Pulmonary artery endothelial cell (primary cell): ENCODE measurements around the gene NPRL2. TPM values are rescaled to one million over a fixed set of nuclear protein-coding genes. Genes with fewer than 3 reads are reported as not detected.

Experiments
- DNase-seq: peaks from one replicate; pipeline ENCODE4 v3.0.0-alpha.2; 2011; ENCODE audit warnings: low read depth, low spot score
- total RNA-seq: library from RNA; depleted of rRNA; stranded (reverse); fragments of >200 nt; gene quantifications from 2 replicates; pipeline ENCODE4 v1.2.3, GENCODE V29; 2014

NPRL2 gene
- 19.9 and 20.1 TPM in 2 replicates for total RNA-seq

DNA sequence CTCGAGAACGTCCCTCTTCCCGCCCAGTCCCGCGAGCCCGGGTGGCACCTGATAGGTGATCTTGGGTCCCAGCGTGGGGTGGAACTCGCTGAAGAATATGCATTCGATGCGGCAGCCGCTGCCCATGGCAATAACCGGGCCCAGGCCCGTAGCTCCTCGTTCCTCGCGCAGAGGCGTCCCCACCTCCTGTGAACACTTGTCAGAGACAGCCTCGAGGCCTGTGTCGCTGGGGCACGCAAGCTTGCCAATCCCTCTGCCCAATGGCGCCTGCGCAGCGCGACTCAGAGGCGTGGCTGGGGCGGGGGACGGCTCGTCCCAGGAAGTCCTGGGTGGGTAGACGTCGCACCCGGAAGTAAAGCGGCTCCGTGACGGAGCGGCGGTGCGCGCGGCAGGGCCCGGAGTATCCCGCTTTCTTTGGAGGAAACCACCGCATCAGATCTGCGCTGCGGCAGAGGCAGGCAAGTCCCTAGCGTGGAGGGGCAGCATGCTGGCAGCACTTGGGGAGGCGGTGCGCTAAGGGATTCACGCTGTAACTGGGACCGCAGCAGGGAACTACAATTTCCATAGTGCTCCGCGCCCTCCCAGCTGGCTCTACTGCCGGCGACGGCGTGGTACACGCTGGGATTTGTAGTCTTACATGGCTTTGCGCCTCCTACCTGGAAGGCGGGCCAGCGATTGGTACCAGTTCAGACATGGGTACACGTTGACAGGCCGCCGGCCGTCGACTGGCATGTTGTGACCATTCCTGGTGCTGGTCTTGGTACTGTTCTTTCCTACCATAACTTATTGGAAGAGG is at the start of gene NPRL2, which contains the start of gene CYB561D2:
Gene NPRL2, minus strand, starts transcription at position 249 of the 796 bp plus-strand sequence. Its CDS starts 123 bp downstream, at position 126.
Gene CYB561D2, plus strand, starts transcription at position 336 of the 796 bp plus-strand sequence. CDS start 572 bp downstream, outside the sequence.
- peak; percentile 72 for DNase-seq

DNA sequence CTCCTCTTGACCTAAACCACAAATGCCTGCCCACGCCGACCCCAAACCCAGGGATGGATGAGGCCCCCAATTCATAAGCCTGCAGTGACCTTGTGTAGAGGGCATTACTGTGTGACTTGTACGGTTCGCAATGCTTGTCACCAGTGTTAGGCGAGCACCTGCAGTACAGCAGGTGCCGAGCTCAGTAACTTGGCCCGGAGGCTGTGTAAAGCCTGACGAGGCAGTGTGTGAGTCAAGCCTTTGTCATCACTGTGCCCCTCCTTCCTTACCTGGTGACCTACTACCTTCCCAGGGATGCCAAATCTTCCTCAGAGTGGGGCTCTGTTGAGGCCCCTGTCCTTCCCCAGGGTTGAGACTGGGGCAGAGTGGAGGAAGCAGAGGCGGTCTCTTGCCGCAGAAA is 45.9 kb upstream of the NPRL2 start:
- no peak for DNase-seq

DNA sequence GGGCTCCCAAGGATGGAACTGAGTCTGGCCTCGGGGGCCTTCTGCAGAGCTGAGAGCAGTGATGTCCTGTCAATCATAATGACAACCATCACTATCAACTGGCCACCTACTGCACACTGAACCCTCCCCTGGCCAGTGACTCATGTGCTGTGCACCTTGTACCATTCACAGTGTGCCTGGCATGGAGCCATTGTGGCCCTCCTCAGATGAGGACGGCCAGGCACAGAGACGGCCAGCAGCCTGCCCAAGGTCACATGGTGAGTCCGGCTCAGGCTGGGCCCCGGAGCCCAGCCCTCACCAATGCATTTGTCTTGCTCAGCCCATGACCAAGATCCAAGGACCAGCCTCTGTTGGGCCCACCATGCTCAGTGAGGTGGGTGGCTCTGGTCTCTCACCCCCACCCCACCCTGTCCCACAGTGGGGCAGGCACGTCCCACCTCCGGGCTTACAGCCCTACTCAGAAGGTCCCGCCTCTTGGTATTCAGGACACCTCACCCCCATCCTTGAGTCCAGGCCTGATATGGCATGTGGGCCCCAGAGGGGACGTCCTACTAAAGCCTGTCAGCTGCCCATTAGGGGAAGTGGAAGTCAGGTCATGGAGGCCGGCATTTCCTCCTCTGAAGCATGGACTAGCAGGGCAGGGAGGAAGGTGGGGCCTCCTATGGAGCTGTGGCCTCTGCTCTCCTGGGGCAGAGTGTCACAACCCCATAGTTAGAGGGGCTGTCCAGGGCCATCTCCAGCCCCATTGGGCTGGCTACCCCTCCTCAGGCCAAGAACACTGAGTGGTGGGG is 44.7 kb upstream of the NPRL2 start:
- DNase-seq, result no peak

DNA sequence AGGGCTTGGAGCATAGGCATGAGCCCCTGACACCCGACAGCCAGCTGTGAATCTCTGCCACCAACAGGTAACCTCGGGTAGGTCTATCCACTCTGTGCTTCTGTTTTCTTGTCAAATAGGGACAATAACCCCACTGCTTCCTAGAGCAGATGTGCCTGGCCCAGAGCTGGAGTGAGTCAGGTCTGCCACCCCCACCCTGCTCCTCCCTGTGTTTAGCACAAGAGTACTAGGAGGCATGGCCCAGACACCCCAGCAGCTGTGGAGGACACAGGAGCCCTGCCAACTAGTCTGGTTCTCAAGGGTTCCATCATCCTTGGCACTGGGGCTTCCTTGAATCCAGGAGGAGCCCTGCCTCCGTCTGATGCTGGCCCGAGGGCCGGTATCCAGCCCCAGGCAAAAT is 42.5 kb upstream of the NPRL2 start:
- no peak for DNase-seq

DNA sequence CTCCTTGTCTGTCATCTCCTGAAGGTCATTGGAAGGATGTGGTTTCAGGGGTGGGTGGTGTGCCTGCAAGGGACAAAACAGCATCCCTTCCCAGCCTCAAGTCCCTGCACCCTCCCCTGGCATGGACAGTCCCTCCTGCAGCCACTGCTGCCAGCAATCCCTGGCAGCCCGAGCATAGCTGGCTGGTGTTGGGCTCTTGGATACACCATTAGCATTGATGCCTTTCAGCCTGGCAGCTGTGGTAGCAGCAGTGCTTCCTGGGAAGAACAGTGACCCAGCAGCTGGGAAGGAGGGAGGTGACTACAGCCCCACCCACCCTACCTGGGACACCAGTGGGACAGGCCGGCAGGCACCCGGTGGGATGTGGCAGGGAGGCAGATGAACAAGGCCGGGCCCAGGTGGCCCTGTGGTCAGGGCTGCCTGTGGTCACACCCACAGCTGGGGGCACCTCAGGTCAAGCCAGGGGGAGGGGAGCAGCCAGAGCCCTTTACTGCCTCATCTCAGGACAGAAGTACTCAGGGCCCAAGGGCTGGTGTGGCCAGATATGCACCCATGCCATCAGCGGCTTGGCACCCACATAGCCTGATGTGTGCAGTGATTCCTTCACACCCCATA is 41.6 kb upstream of the NPRL2 start:
- DNase-seq, result no peak

DNA sequence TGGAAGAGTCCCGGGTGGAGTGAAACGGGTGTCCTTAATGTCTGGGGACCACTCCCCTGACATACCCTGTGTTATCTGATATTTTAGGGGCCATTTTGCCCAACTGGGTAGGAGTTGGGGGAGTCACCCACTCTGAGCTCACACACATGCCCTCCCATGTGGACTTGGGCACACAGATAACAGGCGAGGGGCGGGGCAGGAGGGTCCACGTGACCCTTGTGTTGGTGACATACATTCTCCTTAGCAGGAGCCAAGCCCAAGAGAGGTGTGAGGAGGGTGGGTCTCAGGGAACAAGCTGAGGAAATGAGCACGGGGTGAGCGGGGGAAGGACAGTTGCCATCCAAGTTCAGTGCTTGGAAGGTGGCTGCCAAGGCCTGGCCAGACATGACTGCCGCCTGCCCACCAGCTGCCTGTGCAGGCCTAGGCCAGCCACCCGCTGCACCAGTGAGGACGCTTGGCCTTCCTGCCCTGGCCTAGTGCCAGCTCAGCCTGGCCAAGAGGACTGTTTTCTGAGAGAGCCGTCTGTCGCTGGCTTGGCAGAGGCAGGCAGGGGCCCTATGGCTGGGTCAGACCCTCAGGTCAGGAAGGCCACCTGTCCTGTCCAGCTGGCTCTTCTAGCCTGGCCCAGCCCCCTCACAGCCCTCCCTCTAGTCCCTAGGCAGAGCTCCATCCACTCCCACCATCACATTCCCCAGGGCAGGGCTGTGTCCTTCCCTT is 40.1 kb upstream of the NPRL2 start:
- DNase-seq, result no peak

DNA sequence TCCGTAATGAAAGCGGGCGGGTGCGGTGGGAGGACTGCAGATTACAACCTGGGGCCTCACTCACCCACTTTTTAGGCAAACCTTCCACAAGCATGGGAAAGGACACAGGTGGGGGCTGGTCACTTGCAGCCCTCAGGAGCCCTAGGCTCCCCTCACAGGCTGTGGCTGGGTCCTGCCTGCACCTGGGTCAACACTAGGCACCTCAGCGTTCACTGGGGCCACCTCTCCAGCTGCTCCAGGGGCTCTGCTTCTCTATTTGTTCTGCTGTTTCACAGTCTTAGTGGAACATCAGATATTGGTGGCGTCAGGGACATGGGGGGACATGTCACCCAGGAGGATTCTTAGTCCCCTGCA is 38.8 kb upstream of the NPRL2 start:
- no peak for DNase-seq

DNA sequence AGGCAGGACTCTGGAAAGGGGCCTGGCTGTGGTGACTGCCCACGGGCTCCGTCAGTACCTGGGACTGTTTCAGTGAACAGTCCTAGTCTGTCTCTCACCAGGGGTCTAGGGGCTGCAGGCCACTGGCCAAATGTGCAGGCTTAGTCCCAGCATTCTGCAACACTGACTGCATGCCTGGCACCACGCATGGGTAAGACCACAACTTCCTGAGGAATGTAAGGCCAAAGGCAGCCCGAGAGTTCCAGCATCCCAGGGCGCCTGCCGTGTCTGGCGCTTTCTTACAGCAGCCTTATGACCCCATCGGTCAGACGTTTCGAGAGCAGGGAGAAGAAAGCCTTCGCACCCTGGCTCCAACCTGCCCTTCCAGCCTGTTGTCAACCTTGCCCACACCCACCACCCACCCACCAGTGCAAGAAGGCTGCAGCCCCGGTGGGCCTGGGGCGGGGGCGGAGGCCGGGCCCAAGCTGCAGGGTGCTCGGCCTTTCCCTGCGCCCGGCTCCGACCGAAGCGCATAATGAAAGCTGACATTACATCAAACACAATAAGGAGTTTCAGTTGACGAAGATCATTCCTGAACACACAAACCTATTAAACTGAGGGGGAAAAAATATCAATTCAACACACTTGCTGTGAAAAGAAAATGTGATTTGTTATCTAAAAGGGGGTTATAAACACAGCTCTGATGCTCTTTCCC is 38.3 kb upstream of the NPRL2 start:
- no peak for DNase-seq

DNA sequence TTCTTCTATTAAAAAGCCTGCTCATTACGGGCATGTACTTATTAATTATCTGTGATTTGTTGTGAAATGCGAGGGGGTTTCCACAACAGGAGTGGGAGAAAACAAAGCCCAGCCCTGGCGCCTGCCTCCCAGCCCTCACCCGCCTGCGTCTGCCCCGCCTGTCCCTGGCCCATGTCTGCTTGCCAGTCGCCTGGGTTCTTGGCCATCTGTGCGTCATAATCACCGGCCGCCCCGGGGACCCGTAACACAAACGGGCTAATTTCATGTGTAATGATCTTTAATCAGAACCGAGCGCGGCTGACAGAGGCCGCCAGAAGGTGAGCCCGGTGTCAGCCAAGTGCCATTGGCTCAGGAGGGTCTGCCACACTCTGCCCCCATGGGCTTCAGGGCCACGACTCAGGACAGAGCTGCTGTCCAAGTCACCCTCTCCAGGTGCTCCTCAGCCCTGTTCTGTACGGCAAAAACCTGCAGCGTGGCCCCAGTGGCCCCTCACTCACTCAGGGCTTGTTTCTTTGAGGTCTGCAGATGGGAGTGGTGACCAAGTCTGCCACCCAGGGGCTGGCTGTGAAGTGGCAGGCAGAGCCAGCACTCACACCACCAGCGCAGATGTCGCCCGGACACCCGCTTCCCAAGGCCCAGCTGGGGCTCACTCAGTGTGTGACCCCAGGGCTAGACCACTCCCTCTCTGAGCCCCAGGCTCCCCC is 37.6 kb upstream of the NPRL2 start:
- DNase-seq, result no peak

DNA sequence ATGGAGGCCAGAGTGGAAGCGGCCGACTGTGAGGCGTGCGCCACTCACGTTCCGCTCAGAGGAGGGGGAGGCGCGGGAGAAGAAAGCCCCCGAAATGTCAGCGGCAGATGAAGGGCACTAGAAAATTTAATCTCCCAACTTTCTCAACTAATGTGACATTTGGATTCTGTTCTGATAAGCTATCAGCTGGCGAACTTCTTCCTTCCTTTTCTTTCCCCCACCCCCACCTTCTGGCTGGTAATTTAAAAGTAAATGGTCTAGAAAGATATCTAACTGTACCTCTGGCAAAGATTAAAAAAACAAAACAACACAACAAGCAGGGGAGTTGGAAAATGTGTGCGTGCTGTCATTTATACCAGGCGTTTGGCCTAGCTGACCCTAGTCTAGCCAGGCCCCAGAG is 35.2 kb upstream of the NPRL2 start:
- no peak for DNase-seq

DNA sequence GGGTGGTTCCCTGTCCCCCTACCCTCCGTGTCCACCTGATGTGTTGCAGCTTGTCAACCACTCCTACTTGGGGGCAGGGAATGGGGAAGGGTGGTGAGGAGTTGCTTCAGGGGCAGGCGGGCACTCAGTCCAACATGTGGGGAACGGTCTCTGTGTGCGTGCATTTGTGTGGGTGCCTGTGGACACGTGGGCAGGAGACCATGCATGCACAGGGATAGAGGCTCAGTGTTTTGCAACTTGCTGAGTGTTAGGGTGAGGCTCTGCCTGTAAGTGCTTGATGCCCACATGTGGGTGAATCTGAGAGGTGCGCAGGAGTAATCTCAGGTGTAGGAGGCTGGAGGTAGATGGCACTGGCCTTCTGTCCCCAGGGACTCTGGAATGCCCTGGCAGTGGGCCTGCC is 33.2 kb upstream of the NPRL2 start:
- DNase-seq, result no peak

DNA sequence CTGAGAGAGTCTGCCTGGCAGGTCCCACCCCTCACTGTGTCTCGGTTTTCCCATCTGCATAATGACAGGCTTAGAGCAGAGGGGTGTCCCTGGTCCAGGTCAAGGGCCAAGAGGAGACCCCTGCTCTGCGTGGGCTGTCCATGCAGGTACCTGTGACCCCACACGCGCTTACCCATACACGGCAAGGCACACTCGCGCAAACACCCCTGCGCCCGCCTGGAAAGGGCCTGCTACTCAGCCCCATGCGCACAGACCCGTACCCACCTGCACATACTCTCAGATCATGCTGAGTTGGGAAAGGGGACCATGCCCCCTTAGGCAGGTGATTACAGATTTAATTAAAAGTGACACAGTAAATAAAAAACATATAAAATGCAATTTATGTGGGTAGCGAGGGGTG is 32.1 kb upstream of the NPRL2 start:
- no peak for DNase-seq

DNA sequence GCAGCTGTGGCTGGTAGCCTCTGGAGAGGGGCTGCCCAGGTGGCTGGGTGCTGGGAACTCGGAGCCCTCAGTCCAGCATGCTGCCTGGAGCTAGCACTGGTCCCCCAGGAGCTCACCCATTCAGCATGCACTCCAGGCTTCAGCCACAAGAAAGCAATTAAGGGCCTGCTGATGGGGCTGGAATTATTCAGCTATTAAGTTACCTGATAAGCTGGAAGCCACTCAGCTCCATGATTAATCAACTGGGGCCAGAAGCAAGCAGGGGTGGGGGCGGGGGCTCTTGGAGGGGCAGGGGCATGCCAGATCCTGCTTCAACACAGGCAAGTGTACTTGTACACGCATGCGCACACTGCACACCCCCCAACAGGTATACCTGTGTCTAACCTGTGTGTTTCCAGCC is 30.8 kb upstream of the NPRL2 start:
- DNase-seq, result no peak

DNA sequence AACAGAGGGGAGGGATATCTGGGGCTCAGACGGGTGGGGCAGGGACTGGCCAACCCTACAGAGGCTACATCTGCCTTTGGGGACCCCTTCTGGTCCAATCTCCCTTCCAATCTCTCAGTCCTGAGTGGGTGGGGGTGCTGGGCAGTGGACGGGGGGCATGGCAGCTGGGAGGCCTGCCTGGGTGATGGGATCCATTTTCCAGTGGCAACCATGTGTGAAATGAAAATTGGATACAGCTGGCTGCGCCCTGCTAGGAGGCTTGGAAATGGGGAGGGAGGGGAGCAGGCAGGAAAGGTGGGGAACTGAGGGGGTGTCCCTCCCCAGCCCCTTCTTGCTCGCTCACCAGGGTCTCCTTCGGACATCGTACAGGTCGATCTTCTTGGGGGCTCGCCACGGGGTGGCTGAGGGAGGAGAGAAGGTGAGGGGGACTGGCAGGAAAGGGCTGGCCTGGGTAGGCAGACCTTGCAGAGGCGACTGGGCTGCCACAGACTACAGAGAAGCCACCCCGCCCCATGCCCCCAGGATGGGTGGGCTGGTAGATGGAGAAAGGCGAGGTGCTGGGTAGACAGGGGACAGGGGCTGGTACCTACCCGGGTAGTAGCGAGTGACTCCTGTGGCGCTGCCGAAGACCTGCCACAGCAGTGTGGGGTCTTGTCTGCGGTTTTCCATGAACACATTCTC is 30.0 kb upstream of the NPRL2 start:
- no peak for DNase-seq

DNA sequence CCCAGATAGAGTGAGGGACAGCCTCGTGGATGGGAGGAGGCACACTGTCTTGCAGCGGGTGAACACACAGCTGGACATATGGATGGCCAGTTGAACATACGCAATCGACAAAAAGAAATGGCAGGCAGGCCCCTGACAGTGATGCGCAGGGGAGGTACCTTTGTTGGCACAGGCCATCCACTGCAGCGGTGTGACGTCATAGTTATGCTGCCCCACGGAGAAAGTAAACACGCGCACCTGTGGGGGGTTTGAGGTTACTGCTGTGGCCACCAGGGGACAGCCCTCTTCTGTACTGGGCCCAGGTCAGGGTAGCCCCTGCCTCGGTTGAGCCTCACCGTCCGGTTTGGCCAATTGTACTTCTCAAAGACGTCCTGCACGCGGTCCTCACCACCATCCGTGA is 28.2 kb upstream of the NPRL2 start:
- DNase-seq, result no peak

DNA sequence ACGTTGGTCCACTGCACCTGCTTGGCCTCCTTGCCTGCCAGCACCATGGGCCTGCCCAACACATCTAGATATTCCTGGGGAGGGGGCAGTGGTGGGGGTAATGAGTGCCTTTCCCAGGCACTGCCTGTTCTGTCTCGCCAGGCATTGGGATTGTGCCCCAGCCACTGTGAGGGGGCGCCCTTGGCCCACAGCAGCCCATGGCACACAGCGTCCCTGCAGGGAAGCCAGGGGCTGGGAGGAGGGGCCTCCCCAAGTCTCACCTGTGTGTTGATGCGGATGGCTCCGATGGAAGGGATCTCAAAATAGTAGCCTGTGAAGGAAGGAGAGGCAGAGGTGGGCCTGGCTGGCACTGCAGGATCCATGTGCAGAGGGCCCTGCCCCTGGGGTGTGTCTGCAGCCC is 27.4 kb upstream of the NPRL2 start:
- no peak for DNase-seq

DNA sequence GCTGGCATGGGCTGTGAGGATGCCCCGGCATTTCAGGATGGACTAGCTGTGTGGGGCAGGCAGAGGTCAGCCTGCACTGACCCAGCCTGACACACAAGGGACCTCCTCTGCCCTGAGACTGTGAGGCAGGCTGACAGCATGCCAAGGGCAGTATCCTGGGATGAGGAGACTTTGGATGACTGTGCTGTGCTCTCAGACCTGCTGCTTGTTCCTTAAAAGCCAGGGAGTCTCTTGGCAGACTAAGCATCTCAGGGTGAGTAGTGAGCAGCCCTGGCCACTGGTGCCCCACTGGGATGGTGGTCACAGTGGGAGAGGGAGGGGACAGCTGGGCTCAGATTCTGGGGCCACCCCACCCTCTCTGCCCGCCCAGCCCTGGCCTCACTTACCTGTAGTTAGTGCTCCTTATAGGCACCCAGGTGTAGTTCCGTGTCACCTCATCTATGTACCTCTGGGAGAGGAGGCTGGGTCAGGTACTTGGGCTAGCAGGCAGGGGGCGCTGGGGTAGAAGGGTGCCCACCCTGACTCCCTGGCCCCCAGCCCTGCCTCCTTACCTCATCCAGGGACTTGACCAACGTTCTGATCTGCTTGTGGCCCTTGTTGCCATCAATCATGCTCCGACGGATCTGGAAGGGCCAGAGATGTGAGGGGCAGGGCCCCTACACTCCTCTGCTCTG is 24.8 kb upstream of the NPRL2 start:
- no peak for DNase-seq

DNA sequence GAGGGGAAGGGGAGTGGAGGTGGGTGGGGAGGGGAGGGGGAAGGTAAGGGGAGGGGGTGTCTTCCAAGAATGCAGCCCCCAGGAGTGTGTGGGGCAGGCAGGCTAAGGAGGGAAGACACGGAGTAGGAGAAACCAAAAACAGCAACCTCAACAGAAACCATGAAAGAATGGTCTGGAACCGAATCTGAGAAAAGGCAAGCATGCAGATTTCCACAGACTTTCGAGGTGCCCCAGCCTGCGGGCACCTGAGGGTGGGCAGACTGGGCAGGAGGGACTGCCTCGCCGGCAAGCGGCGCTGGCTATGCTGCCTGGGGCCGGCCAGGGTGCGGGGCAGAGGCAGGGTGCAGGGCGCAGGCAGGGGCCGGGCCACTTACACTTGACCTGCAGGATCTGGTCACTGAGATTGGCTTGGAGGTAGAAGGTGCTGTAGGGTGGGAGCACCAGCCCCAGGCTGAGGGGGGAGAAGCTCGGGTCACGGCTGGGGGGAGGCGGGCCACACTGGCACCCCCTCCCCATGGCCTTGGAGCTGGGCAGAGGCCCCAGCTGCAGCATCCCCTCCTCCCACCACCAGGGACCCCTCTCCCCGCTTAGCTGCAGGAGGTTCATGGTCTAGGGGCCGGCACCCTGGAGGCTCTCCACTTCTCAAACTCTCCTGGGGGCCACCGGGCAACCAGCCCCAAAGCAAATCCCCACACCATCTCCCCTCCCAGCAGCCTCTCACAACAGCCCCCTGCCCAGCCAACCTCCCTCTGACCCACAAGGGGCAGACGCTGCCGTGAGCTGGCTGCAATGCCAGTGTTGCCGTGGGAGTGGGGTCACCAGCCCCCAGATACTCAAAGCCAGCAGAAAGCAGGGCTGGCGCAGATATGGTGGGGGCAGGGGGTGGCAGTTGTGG is 24.0 kb upstream of the NPRL2 start:
- no peak for DNase-seq
